Body of pancreas (tissue), 4 donors: ENCODE results near the gene EML4. TPM values are rescaled to one million over a fixed set of nuclear protein-coding genes. Genes with fewer than 3 reads are reported as not detected.

ENCODE experiments used
- ATAC-seq: fragments of 150-250 bp; one replicate; pipeline ENCODE4 v1.9.1; 2016
- DNase-seq, 4 donors: peaks; one replicate each; pipeline ENCODE4 v3.0.0-alpha.2; 2019
- H3K27ac ChIP-seq, 4 donors: fragments of 200-600 bp; sonication (generic); 1 replicate in 3 of 4; 2 replicates in 1 of 4; pipeline versions ENCODE4 v1.5.1 to v1.6.1; 2016 to 2019; ENCODE audit warnings: mild to moderate bottlenecking in 1 of 4, mixed read lengths in 1 of 4, moderate library complexity in 1 of 4
- H3K27me3 ChIP-seq, 2 donors: fragments of 200-600 bp; sonication (generic); one replicate each; pipeline ENCODE4 v1.6.0; 2016; ENCODE audit warnings: mild to moderate bottlenecking in 1 of 2
- H3K36me3 ChIP-seq, 2 donors: fragments of 200-600 bp; sonication (generic); replicated peaks in 1 of 2; 2 replicates each; pipeline ENCODE4 v1.5.1; 2016; ENCODE audit warnings: low read depth in 2 of 2; ENCODE audit not compliant: insufficient read depth in 1 of 2
- H3K4me1 ChIP-seq: fragments of 200-600 bp; sonication (generic); one replicate; pipeline ENCODE4 v1.6.0; 2016
- H3K4me3 ChIP-seq, 2 donors: fragments of 200-600 bp; sonication (generic); 1 replicate in 1 of 2; 2 replicates in 1 of 2; pipeline ENCODE4 v1.5.1; 2016 to 2019
- H3K9me3 ChIP-seq, 3 donors: fragments of 200-600 bp; sonication (generic); 1 replicate in 2 of 3; 2 replicates in 1 of 3; pipeline ENCODE4 v1.5.1; 2016
- CTCF ChIP-seq, 7 experiments: fragments of 450-650 bp in 4 of 7; fragments of 200-600 bp in 3 of 7; sonication (generic) in 3 of 7; IDR thresholded peaks; one replicate each; pipeline ENCODE4 v1.5.1; 2016 to 2019; ENCODE audit warnings: antibody characterized with exemption in 7 of 7
- POLR2A ChIP-seq, 3 donors: fragments of 450-650 bp; IDR thresholded peaks; one replicate each; pipeline ENCODE4 v1.6.1; 2016; ENCODE audit warnings: antibody characterized with exemption in 3 of 3, mild to moderate bottlenecking in 2 of 3
- WGBS, 2 donors: methylation state at CpG; one replicate each; pipeline ENCODE4 v1.1.5; 2017; 5-methylcytosine and 5-hydroxymethylcytosine counted together
- intact Hi-C: fragments of 100-400 bp; cut with DNase I; formaldehyde crosslinking; loops from one replicate; pipeline ENCODE4 v1.15.1; 2023
- total RNA-seq, 2 donors: library from RNA; depleted of rRNA; stranded (reverse); fragments of >200 nt; gene quantifications; one replicate each; pipeline ENCODE4 v1.1.0, GENCODE V29; 2016

The EML4 gene
- total RNA-seq, 2 donors from 2014 or later: 37.4 to 39.9 TPM

DNA sequence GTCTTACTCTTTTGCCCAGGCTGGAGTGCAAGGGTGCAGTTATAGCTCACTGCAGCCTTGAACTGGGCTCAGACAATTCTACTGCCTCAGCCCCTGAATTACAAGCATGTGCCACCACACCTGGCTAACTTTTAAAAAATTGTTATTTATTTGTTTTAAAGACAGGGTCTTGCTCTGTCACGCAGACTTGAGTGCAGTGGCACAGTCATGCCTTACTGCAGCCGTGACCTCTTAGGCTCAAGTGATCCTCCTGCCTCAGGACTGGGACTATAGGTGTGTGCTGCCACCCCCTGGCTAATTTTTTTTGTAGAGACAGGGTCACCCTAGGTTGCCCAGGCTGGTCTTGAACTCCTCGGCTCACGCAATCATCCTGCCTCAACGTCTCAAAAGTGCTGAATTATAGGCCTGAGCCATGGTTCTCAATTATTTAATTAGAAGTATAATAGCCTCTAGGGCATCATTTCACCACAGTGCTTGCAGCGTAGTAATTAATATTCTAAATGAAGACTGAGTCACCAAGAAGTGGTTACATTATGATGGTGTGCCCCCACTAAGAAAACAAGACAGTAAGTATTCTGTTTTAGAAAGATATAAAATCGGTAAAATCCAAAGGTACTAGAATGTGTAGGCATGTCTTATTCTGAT lies 69.6 kb downstream of the EML4 start:
- DNase-seq (peak; percentile 60 to 66 (median 64)), ATAC-seq (peak; percentile 88)
- Histone ChIP-seq H3K9me3 (no peaks in the 10 kb centered on the region), H3K4me1 (peaks cover 34% of the 10 kb centered on the region), H3K36me3 (no peaks in the 10 kb centered on the region), H3K27me3 (no peaks in the 10 kb centered on the region), H3K27ac (no peak overlapping the region), H3K4me3 (no peak overlapping the region)
- 33 to 40% methylated on average over 7 of the region's 7 CpGs for WGBS, 2 donors
- intact Hi-C loops: no loop called here
- TF ChIP-seq CTCF (IDR thresholded peaks at IDR 0.05): peak; percentile 22 to 74 (median 71)
- TF ChIP-seq POLR2A (IDR thresholded peaks at IDR 0.05): no peak

- no peak overlapping the region for H3K4me3 ChIP-seq
- intact Hi-C loops: no loop called here
- no peaks in the 10 kb centered on the region for H3K27me3 ChIP-seq
- no peak for DNase-seq
- ATAC-seq: no peak
- no peak for TF ChIP-seq CTCF (IDR thresholded peaks at IDR 0.05)
- no peak for TF ChIP-seq POLR2A (IDR thresholded peaks at IDR 0.05)
- H3K36me3 ChIP-seq: no peaks in the 10 kb centered on the region
- H3K4me1 ChIP-seq: peaks cover 29% of the 10 kb centered on the region
- H3K27ac ChIP-seq: no peak overlapping the region
- H3K9me3 ChIP-seq: no peaks in the 10 kb centered on the region
- 19 to 25% methylated on average over 3 of the region's 3 CpGs for WGBS, 2 donors
Observed at GRCh38 chr2:42239289-42239661, 70.1 kb downstream of the EML4 start.

GRCh38 chr2:42239811-42240210 lies 70.7 kb downstream of the EML4 start:
- no peak for DNase-seq
- Histone ChIP-seq H3K27me3 (no peaks in the 10 kb centered on the region), H3K9me3 (no peaks in the 10 kb centered on the region), H3K27ac (no peak overlapping the region), H3K4me3 (no peak overlapping the region), H3K4me1 (peaks cover 29% of the 10 kb centered on the region), H3K36me3 (no peaks in the 10 kb centered on the region)
- 25 to 48% methylated on average over 1 of the region's 1 CpG for WGBS, 2 donors
- intact Hi-C loops: loop anchor here (5.0 kb wide), 1 partner anchor 143 kb away; no protein-coding TSS in a partner anchor
- TF ChIP-seq CTCF (IDR thresholded peaks at IDR 0.05): no peak
- TF ChIP-seq POLR2A (IDR thresholded peaks at IDR 0.05): no peak
- no peak for ATAC-seq

DNA sequence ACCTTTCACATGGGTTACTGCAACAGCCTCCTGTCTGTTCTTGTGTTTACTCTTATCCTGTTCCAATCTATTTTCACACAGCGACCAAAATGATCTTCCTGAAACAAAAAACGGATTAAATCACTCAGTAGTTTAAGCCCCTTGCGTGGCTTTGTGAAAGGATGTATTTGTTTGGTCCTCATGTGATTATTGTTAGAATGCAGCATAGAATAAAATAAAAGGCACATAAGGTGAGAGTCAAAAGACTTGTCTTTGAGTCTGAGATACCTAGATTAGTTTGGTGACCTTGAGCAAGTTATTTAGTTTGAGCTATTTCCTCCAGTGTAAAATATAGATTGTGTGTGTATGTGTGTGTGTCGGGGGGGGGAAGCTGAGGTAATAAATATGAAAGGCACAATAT lies 72.4 kb downstream of the EML4 start:
- no peak for TF ChIP-seq POLR2A (IDR thresholded peaks at IDR 0.05)
- no peak for TF ChIP-seq CTCF (IDR thresholded peaks at IDR 0.05)
- 17 to 28% methylated on average over 4 of the region's 4 CpGs for WGBS, 2 donors
- Histone ChIP-seq H3K9me3 (no peaks in the 10 kb centered on the region), H3K4me3 (no peak overlapping the region), H3K27ac (peak overlapping the region in 2 of 4 donors; percentile 11 to 24), H3K36me3 (no peaks in the 10 kb centered on the region), H3K4me1 (peaks cover 29% of the 10 kb centered on the region), H3K27me3 (no peaks in the 10 kb centered on the region)
- DNase-seq (no peak), ATAC-seq (no peak)
- intact Hi-C loops: loop anchor here (5.0 kb wide), 1 partner anchor 144 kb away; no protein-coding TSS in a partner anchor

GRCh38 chr2:42243297-42243696 lies 74.1 kb downstream of the EML4 start:
- Histone ChIP-seq H3K4me1 (peaks cover 29% of the 10 kb centered on the region), H3K27ac (no peak overlapping the region), H3K9me3 (no peaks in the 10 kb centered on the region), H3K27me3 (no peaks in the 10 kb centered on the region), H3K36me3 (no peaks in the 10 kb centered on the region), H3K4me3 (no peak overlapping the region)
- 68 to 71% methylated on average over 3 of the region's 3 CpGs for whole genome bisulfite sequencing, 2 donors
- no peak for TF ChIP-seq POLR2A (IDR thresholded peaks at IDR 0.05)
- TF ChIP-seq CTCF (IDR thresholded peaks at IDR 0.05): no peak
- ATAC-seq (no peak), DNase-seq (no peak)
- intact Hi-C loops: loop anchor here (5.0 kb wide), 1 partner anchor 146 kb away; no protein-coding TSS in a partner anchor
